K562 (cell line): ENCODE measurements around the gene TPRG1L. TPM values are rescaled to one million over a fixed set of nuclear protein-coding genes. Genes with fewer than 3 reads are reported as not detected.

Experiments used
- ATAC-seq: fragments of 200-7000 bp; cut with Tn5 transposase; 3 replicates; pipeline ENCODE4 v1.9.1; 2020; ENCODE audit warnings: moderate library complexity
- BruUV-seq: library from RNA; stranded (reverse); fragments of 400-500 nt; replicated peaks from 2 replicates; lab custom pipeline; 2021; lab: Mats Ljungman, UMichigan
- CTCF ChIA-PET: fragments of 300-600 bp; formaldehyde crosslinking; extraction: SDS; loops from one replicate; lab custom pipeline; 2021; ENCODE audit warnings: low intra/inter-chr PET ratio; lab: Yijun Ruan, JAX
- POLR2A ChIA-PET: fragments of 300-600, 350-650 bp; sonication (Branson Sonifier 250); formaldehyde crosslinking; extraction: SDS; loops from one replicate; lab custom pipeline; 2021; ENCODE audit warnings: antibody characterized with exemption, inconsistent platforms; lab: Yijun Ruan, JAX
- DNase-seq, 4 experiments: peaks; one replicate each; pipeline versions ENCODE4 v3.0.0 to v3.0.0-alpha.2; 2011 to 2018; ENCODE audit warnings: low spot score in 3 of 4, mixed read lengths in 3 of 4; ENCODE audit errors: extremely low read depth in 1 of 4
- FAIRE-seq: peaks from 2 replicates; lab custom pipeline; 2011; peaks lifted over from hg19 to GRCh38; lab: Jason Lieb, UNC
- H2AFZ ChIP-seq: 2 replicates; pipeline ENCODE4 v1.6.0; 2011; ENCODE audit warnings: low read depth, low read length, control low read depth, inconsistent platforms
- H3K27ac ChIP-seq: fragments of 200-600 bp; 3 replicates; pipeline ENCODE4 v1.8.0; 2011; ENCODE audit warnings: low read depth, mild to moderate bottlenecking, control low read depth, inconsistent platforms, low read length, moderate library complexity, mixed read lengths; ENCODE audit errors: extremely low read depth
- H3K27me3 ChIP-seq, 2 experiments: fragments of 300-600 bp in 1 of 2; 2 replicates in 1 of 2; 3 replicates in 1 of 2; pipeline versions ENCODE4 v1.6.0 to v1.8.0; 2011; ENCODE audit warnings: inconsistent platforms in 2 of 2, low read length in 2 of 2, mild to moderate bottlenecking in 1 of 2, mixed read lengths in 1 of 2, moderate library complexity in 1 of 2; ENCODE audit not compliant: control insufficient read depth in 2 of 2, insufficient read depth in 2 of 2
- H3K36me3 ChIP-seq: fragments of 300-600 bp; 3 replicates; pipeline ENCODE4 v1.8.0; 2011; ENCODE audit warnings: mild to moderate bottlenecking, low read length, inconsistent platforms; ENCODE audit not compliant: control insufficient read depth, insufficient read depth
- H3K4me1 ChIP-seq, 2 experiments: fragments of 200-600 bp in 1 of 2; replicated peaks in 1 of 2; 2 replicates in 1 of 2; 3 replicates in 1 of 2; pipeline versions ENCODE4 v1.5.1 to v1.8.0; 2011; ENCODE audit warnings: inconsistent platforms in 2 of 2, low read length in 2 of 2, mild to moderate bottlenecking in 1 of 2, mixed read lengths in 1 of 2, moderate library complexity in 1 of 2; ENCODE audit not compliant: control insufficient read depth in 2 of 2, insufficient read depth in 2 of 2
- H3K4me2 ChIP-seq: 2 replicates; pipeline ENCODE4 v1.6.1; 2011; ENCODE audit warnings: low read length, control low read depth, inconsistent platforms, mixed read lengths; ENCODE audit not compliant: insufficient read depth
- H3K4me3 ChIP-seq: fragments of 200-600 bp; sonication (generic), shearing (Covaris generic); 2 replicates; pipeline ENCODE4 v1.5.1; 2016; ENCODE audit warnings: control low read depth, inconsistent platforms
- H3K79me2 ChIP-seq: fragments of 200-600 bp; 3 replicates; pipeline ENCODE4 v1.8.0; 2011; ENCODE audit warnings: low read length, inconsistent platforms; ENCODE audit not compliant: control insufficient read depth, insufficient read depth
- H3K9ac ChIP-seq, 2 experiments: 2 replicates each; pipeline versions ENCODE4 v1.6.0 to v1.6.1; 2011; ENCODE audit warnings: low read depth in 2 of 2, low read length in 2 of 2, control low read depth in 1 of 2, inconsistent platforms in 1 of 2, mild to moderate bottlenecking in 1 of 2, mixed read lengths in 1 of 2; ENCODE audit not compliant: insufficient read depth in 1 of 2
- H3K9me1 ChIP-seq: one replicate; pipeline ENCODE4 v1.6.0; 2011; ENCODE audit warnings: inconsistent platforms, mild to moderate bottlenecking, low read length, moderate library complexity; ENCODE audit not compliant: control insufficient read depth, insufficient read depth
- H3K9me3 ChIP-seq: replicated peaks from 2 replicates; pipeline ENCODE4 v1.5.1; 2011; ENCODE audit warnings: low read depth, low read length, inconsistent platforms; ENCODE audit not compliant: control insufficient read depth, insufficient read depth
- H4K20me1 ChIP-seq: replicated peaks from 2 replicates; pipeline ENCODE4 v1.6.1; 2011; ENCODE audit warnings: low read length, inconsistent platforms, mixed read lengths; ENCODE audit not compliant: control insufficient read depth, insufficient read depth
- POLR2AphosphoS5 ChIP-seq: IDR thresholded peaks from 2 replicates; pipeline ENCODE4 v1.6.1; 2011; ENCODE audit warnings: mild to moderate bottlenecking, low read depth, low read length, moderate library complexity; ENCODE audit not compliant: control insufficient read depth, insufficient read depth
- SAFB2 ChIP-seq: fragments of 200-400 bp; formaldehyde crosslinking; IDR thresholded peaks from 2 replicates; pipeline ENCODE4 v1.6.1; 2018; ENCODE audit warnings: borderline replicate concordance, low read length, low read depth, moderate library complexity; ENCODE audit not compliant: severe bottlenecking
- TAF9B ChIP-seq: fragments of 450-650 bp; IDR thresholded peaks from 2 replicates; pipeline ENCODE4 v1.6.1; 2018; ENCODE audit warnings: mild to moderate bottlenecking; ENCODE audit not compliant: partially characterized antibody
- TEAD1 ChIP-seq, 2 experiments: fragments of 450-650 bp in 1 of 2; sonication (generic) in 1 of 2; formaldehyde crosslinking; IDR thresholded peaks; 2 replicates each; pipeline versions ENCODE4 v1.4.0 to v1.8.0; 2020 to 2022; ENCODE audit warnings: mild to moderate bottlenecking in 2 of 2, missing genetic modification reagents in 1 of 2
- TSHZ1 ChIP-seq: fragments of 250-450 bp; sonication (Bioruptor Pico); IDR thresholded peaks from 2 replicates; pipeline ENCODE4 v1.4.0; 2020; ENCODE audit warnings: mild to moderate bottlenecking, moderate library complexity
- ZBTB49 ChIP-seq: sonication (generic); formaldehyde crosslinking; IDR thresholded peaks from 2 replicates; pipeline ENCODE4 v1.8.0; 2022; ENCODE audit warnings: missing genetic modification reagents, mild to moderate bottlenecking, borderline replicate concordance
- ZNF830 ChIP-seq: fragments of 250-450 bp; sonication (Bioruptor Pico); IDR thresholded peaks from 2 replicates; pipeline ENCODE4 v1.5.0; 2021; ENCODE audit warnings: mild to moderate bottlenecking
- WGBS: fragments of 100-300 bp; shearing (Covaris generic); methylation state at CpG from one replicate; pipeline ENCODE4 v1.1.6; 2016; ENCODE audit warnings: low coverage, mixed read lengths; ENCODE audit not compliant: insufficient coverage; ENCODE audit errors: missing lambda C conversion rate; 5-methylcytosine and 5-hydroxymethylcytosine counted together
- in situ Hi-C: fragments of 300-500 bp; cut with MboI; formaldehyde crosslinking; loops from 4 replicates; pipeline ENCODE4 v1.15.0; 2018; ENCODE audit warnings: inconsistent platforms, mixed read lengths
- intact Hi-C: fragments of 100-400 bp; cut with micrococcal nuclease; formaldehyde crosslinking; loops from 2 replicates; pipeline ENCODE4 v1.14.2; 2022
- polyA plus RNA-seq, 8 experiments: library from polyadenylated mRNA; depleted of rRNA in 4 of 8; stranded (reverse) in 5 of 8; unstranded in 3 of 8; fragments of >200 nt; fragmentation: Nextera tagmentation in 2 of 8; fragmentation: Illumina TruSeq in 1 of 8; extraction: Ambion mirVana in 2 of 8; extraction: Trizol in 1 of 8; gene quantifications; 2 replicates each; pipeline versions ENCODE4 v1.2.1 to v1.2.3, GENCODE V29; 2011 to 2014; ENCODE audit warnings: inconsistent platforms in 1 of 8, missing spikeins in 1 of 8
- total RNA-seq, 7 experiments: library from RNA; depleted of rRNA in 6 of 7; stranded (reverse); fragments of >200 nt in 6 of 7; fragmentation: Illumina TruSeq in 2 of 7; extraction: Trizol in 2 of 7; gene quantifications; 2 replicates each; pipeline versions ENCODE4 v1.2.1 to v1.2.3, GENCODE V29; 2011 to 2021; ENCODE audit warnings: low replicate concordance in 1 of 7
- TF ChIP-seq, protein P1 (sequence below): sonication (generic); formaldehyde crosslinking; IDR thresholded peaks from 2 replicates; pipeline ENCODE4 v1.8.0; 2022; ENCODE audit warnings: mild to moderate bottlenecking, low read depth, missing genetic modification reagents
- TF ChIP-seq, protein P2 (sequence below): IDR thresholded peaks from 2 replicates; pipeline ENCODE4 v1.6.1; 2016; ENCODE audit warnings: missing genetic modification characterization, missing compliant biosample characterization

Gene TPRG1L
- total and polyA plus RNA-seq, 9 of the 15 experiments (the other 6 are each of a cell fraction or from before 2014, with no cell fraction given): 1.6 to 11.0 (median 6.2) TPM

DNA sequence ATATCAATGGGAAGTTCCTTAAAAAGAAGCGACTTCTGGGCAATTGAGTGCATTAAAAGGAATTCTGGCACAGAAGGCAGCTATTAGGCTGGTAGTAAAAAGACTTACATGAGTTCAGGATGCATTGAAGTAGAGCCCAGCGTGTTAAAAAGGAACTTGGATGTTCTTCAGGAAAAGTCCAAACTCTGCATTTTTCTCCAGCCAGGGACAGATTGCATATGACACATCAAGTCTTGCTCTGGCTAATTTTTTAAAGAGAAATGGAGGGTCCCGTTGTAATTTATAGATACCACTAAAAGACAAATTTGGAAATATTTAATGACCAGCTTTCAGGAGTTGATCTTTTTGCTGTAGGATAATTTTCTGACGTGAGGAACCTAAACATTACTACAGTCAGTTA lies 1.2 kb downstream of the TPRG1L start:
- in situ Hi-C loops: no loop called here
- ATAC-seq: no peak
- ChIA-PET POLR2A (interaction anchor here (0.8 to 1.5 kb wide), 2 partner anchors 9 to 184 kb away, joined by 3 to 4 read pairs; no protein-coding TSS in a partner anchor), CTCF (interaction anchor here (0.6 kb wide), 1 partner anchor 23 kb away, joined by 3 read pairs; no protein-coding TSS in a partner anchor)
- Histone ChIP-seq H3K4me1 (peaks cover 10 to 25% of the 10 kb centered on the region in 2 experiments; a peak in 4 of 5 replicates), H3K27me3 (peaks cover 5 to 16% of the 10 kb centered on the region in 2 experiments; a peak in 4 of 5 replicates), H3K9me1 (no peaks in the 10 kb centered on the region), H2AFZ (peak overlapping the region; percentile 79), H3K79me2 (no peaks in the 10 kb centered on the region), H3K4me3 (peak overlapping the region; percentile 95), H4K20me1 (no peaks in the 10 kb centered on the region), H3K27ac (no peak overlapping the region; the same call in 2 of the 3 replicates), H3K36me3 (peaks cover 28% of the 10 kb centered on the region; the same call in 1 of the 3 replicates), H3K9ac (peak overlapping the region in 1 of 2 experiments; percentile 55; a peak in 2 of 4 replicates), H3K9me3 (no peaks in the 10 kb centered on the region), H3K4me2 (peak overlapping the region; percentile 90)
- BruUV-seq: no TSS peak
- TF ChIP-seq, protein P1, sequence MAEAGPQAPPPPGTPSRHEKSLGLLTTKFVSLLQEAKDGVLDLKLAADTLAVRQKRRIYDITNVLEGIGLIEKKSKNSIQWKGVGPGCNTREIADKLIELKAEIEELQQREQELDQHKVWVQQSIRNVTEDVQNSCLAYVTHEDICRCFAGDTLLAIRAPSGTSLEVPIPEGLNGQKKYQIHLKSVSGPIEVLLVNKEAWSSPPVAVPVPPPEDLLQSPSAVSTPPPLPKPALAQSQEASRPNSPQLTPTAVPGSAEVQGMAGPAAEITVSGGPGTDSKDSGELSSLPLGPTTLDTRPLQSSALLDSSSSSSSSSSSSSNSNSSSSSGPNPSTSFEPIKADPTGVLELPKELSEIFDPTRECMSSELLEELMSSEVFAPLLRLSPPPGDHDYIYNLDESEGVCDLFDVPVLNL (CRISPR knock-in tag): no peak
- TF ChIP-seq POLR2AphosphoS5: no peak
- no peak for TF ChIP-seq ZNF830 (CRISPR knock-in tag)
- TF ChIP-seq TAF9B: no peak
- 0 out of 4 replicates have a peak, but pooled peaks of 1 of the 2 experiments have one; percentile 14 for TF ChIP-seq TEAD1 (CRISPR knock-in tag; IDR thresholded peaks at IDR 0.05)
- TF ChIP-seq, protein P2, sequence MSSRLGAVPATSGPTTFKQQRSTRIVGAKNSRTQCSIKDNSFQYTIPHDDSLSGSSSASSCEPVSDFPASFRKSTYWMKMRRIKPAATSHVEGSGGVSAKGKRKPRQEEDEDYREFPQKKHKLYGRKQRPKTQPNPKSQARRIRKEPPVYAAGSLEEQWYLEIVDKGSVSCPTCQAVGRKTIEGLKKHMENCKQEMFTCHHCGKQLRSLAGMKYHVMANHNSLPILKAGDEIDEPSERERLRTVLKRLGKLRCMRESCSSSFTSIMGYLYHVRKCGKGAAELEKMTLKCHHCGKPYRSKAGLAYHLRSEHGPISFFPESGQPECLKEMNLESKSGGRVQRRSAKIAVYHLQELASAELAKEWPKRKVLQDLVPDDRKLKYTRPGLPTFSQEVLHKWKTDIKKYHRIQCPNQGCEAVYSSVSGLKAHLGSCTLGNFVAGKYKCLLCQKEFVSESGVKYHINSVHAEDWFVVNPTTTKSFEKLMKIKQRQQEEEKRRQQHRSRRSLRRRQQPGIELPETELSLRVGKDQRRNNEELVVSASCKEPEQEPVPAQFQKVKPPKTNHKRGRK (tag): peak; percentile 59; the same call in 1 of the 2 replicates
- TF ChIP-seq ZBTB49: peak; percentile 14; the same call in 1 of the 2 replicates
- no peak for TF ChIP-seq SAFB2
- TF ChIP-seq TSHZ1 (CRISPR knock-in tag): no peak
- 46% methylated on average over 4 of the region's 4 CpGs for WGBS
- intact Hi-C loops: loop anchor here (5.0 kb wide), 1 partner anchor 96 kb away; no protein-coding TSS in a partner anchor
- DNase-seq: no peak
- no peak for FAIRE-seq
